ENCODE results near the gene PLB1.

The PLB1 gene

GRCh38 chr2:28668106-28668814 lies 172.4 kb downstream of the PLB1 start:
- DNase-seq (ENCODE audit: low read depth in 3 of 3) = no peak

- DNase-seq (ENCODE audit: low read depth in 3 of 3) = no peak
Measured at GRCh38 chr2:28668880-28669279, 173.0 kb downstream of the PLB1 start.

- DNase-seq (ENCODE audit: low read depth in 3 of 3) = no peak
Measured at GRCh38 chr2:28670856-28671255, 175.0 kb downstream of the PLB1 start.

DNA sequence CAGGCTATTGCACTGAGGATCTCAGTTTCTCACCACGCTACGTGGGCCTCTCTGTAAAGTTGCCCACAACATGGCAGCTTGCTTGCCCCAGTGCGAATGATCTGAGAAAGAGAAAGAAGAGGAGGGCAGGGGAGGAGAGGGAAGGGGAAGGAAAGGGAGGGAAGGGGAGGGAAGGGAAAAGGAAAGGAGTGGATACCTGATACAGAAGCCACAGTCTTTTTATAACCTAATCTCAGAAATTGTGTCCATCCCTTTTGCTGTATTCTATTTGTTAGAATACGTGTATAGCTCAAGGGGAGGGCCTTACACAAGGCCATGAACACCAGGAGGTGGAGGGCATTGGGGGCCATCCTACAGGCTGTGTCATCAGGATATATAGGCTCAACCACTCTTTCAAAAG lies 177.5 kb downstream of the PLB1 start:
- DNase-seq (ENCODE audit: low read depth in 3 of 3) = no peak

DNA sequence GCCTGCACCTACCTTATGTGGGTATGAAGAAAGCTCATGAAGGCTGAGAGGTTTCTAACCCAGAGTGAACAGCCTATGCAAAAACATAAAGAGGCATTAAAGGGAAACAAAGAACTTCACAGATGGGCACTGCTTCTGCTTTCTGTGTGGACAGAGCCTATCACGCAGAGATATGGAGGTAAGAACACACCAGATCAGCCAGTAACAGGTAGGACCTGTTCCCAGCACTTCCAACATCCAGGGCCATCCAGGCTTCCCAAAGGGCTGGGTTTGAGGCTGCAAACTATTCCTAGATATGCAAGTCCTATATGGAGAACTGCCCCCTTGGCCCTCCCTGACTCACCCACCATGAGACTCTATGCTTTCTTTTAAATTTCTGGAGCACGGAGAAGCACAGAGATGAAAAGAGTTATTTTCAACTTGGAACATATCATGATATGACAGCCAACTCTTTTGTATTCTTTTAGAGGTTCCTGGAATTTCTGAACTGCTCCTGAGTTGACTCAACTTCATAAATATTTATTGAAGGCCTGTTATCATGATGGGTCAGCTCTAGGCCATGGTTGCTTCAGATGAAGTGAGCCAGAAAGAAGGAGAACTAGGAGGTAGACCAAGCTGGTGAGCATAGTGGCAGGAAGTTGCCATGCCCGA lies 178.3 kb downstream of the PLB1 start:
- no peak for DNase-seq (ENCODE audit: low read depth in 3 of 3)

GRCh38 chr2:28674713-28675068 lies 178.8 kb downstream of the PLB1 start:
- DNase-seq (ENCODE audit: low read depth in 3 of 3) = no peak

- DNase-seq (ENCODE audit: low read depth in 3 of 3) = no peak
Measured at GRCh38 chr2:28676152-28676835, 180.4 kb downstream of the PLB1 start.

GRCh38 chr2:28678175-28678855 lies 182.5 kb downstream of the PLB1 start:
- no peak for DNase-seq (ENCODE audit: low read depth in 3 of 3)

- no peak for DNase-seq (ENCODE audit: low read depth in 3 of 3)
Measured at GRCh38 chr2:28678944-28679343, 183.1 kb downstream of the PLB1 start.

- no peak for DNase-seq (ENCODE audit: low read depth in 3 of 3)
Measured at GRCh38 chr2:28680657-28681056, 184.8 kb downstream of the PLB1 start.

- peak; percentile 14 to 39 (median 36) for DNase-seq (ENCODE audit: low read depth in 3 of 3)
Measured at GRCh38 chr2:28681158-28681571, 185.3 kb downstream of the PLB1 start.

DNA sequence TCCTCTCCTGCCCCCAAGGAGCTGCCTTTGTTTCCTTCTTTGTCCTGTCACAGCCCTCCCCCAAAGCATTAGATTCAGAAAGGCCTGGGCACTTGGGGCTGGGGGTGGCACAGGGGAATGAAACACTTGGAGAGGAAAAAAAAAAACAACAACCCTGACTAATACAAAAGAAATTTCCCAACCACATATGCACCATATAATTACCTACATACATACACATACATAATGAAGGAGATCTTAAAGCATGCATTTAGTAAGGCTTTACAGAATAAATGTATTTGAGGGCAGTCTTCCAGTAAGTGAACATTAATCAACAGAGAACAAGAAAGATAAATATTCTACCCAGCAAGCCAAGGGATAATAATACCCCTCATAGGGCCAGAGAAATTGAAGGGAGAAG lies 185.7 kb downstream of the PLB1 start:
- DNase-seq (ENCODE audit: low read depth in 3 of 3) = peak in 1 of 3 experiments; percentile 8

- DNase-seq (ENCODE audit: low read depth in 3 of 3) = no peak
Measured at GRCh38 chr2:28683100-28683706, 187.3 kb downstream of the PLB1 start.

GRCh38 chr2:28684142-28684858 lies 188.4 kb downstream of the PLB1 start:
- no peak for DNase-seq (ENCODE audit: low read depth in 3 of 3)

DNA sequence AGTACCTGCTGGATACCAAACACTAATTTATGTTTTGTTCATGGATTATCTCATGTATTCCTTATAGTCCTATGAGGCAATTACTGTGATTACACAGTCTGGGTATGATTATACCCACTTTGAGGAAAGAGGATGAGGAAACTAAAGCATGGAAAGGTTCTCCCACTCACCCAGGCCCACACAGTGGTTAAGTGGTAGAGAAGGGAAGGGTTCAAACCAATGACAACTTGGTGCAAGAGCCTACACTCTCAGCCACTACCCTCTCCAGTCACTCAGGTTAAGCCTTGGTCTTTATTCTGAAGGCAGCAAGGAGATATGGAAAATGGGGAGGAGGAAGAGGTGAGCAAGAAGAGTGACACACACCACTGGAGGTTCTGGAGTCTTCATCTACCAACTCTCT lies 191.3 kb downstream of the PLB1 start:
- DNase-seq (ENCODE audit: low read depth in 3 of 3) = no peak

- no peak for DNase-seq (ENCODE audit: low read depth in 3 of 3)
Measured at GRCh38 chr2:28687640-28688385, 192.0 kb downstream of the PLB1 start.

- DNase-seq (ENCODE audit: low read depth in 3 of 3) = no peak
Measured at GRCh38 chr2:28688818-28689217, 193.0 kb downstream of the PLB1 start.

- DNase-seq (ENCODE audit: low read depth in 3 of 3) = no peak
Measured at GRCh38 chr2:28689771-28690170, 193.9 kb downstream of the PLB1 start.

GRCh38 chr2:28692411-28692810 lies 196.6 kb downstream of the PLB1 start:
- DNase-seq (ENCODE audit: low read depth in 3 of 3) = no peak

- DNase-seq (ENCODE audit: low read depth in 3 of 3) = no peak
Measured at GRCh38 chr2:28693223-28693622, 197.4 kb downstream of the PLB1 start.

Data from stimulated activated CD4-positive, alpha-beta T cell treated with anti-CD3 and anti-CD28 coated beads, TNF-alpha, amount 100 ng/mL, for 4 hours (primary cell).